NCI-H1105 (cell line): ENCODE data around the gene RPP40.
"Not testable (repeated sequence)": the region's sequence is repeated elsewhere in the genome, so short reads cannot be mapped to it uniquely, and the experiment has no call there.

Source experiments
- DNase-seq: peaks from one replicate; lab custom pipeline; 2025; lab: John Stamatoyannopoulos, UW

RPP40 gene, protein sequence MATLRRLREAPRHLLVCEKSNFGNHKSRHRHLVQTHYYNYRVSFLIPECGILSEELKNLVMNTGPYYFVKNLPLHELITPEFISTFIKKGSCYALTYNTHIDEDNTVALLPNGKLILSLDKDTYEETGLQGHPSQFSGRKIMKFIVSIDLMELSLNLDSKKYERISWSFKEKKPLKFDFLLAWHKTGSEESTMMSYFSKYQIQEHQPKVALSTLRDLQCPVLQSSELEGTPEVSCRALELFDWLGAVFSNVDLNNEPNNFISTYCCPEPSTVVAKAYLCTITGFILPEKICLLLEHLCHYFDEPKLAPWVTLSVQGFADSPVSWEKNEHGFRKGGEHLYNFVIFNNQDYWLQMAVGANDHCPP

DNA sequence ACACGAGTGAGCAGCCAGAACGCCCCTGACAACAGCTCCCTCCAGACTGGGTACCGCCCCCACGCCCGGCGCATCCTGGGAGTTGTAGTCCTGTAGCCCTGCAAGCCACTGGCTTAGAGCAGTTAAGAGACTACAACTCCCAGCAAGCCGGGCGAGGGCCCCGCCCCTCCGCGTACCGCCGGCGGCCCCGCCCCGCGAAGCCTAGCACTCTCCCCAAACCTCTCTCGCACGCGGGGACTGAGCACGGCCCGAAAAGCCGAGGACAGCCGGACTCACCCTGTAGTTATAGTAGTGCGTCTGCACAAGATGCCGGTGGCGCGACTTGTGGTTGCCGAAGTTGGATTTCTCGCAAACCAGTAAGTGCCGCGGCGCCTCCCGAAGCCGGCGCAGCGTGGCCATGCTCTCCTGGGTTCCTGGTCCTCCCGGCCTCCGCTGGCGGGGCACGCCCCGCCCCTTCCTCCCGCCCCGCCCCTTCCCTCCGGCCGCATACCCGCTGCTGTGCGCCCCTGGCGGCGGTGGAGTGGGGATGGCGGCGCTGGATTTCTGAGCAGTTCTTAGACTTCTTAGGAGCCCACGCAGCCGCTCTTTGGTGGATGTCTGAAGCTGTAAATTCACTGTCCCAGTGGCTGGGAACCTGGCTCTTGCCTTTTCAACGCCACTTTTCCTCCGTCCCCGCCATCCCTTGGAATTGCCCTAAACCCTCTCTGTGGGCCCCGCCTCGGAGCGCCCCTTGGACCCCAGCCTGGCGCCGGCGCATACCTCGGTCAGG lies at the start of gene RPP40:
Gene RPP40 (minus strand): TSS at position 434 of the 769 bp plus-strand sequence. CDS start 35 bp downstream, at position 399.
- peak; percentile 95 for DNase-seq

- DNase-seq = no peak
Observed at GRCh38 chr6:5053038-5053437, 49.2 kb upstream of the RPP40 start.

DNA sequence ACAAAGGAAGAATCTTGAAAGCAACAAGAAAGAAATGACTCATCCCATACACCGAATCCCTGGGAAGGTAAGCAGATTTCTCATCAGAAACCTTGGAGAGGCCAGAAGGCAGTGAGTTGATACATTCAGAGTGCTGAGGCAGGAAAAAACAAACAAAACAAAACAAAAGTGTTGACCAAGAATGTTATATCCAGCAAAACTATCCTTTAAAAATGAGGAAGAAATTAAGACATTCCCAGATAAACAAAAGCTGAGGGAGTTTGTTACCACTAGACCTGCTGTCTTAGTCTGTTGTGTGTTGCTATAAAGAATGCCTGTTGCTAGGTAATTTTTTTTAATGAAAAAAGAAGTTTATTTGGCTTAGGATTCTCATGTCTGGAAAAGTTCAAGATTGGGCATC lies 47.6 kb upstream of the RPP40 start:
- no peak for DNase-seq

DNA sequence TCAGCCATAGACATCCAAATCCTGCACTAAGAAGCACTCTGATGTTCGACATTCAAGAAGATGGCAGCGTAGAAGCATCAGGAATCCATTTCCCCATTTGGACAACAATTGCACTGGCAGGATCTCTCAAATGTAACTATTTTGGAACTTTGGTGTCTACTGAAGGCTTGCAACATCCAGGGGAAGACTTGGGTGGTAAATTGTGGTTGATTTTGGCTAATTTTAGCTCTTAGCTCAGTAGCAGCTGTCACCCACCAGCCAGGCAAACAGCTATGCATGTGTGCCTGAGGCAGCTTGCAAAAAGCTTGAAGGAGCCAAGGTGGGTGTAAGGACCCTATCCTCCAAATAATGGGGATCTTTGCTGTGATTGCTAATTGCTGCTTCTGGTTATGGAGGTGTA lies 46.2 kb upstream of the RPP40 start:
- no peak for DNase-seq

GRCh38 chr6:5046430-5046829 lies 42.6 kb upstream of the RPP40 start:
- DNase-seq = no peak

DNA sequence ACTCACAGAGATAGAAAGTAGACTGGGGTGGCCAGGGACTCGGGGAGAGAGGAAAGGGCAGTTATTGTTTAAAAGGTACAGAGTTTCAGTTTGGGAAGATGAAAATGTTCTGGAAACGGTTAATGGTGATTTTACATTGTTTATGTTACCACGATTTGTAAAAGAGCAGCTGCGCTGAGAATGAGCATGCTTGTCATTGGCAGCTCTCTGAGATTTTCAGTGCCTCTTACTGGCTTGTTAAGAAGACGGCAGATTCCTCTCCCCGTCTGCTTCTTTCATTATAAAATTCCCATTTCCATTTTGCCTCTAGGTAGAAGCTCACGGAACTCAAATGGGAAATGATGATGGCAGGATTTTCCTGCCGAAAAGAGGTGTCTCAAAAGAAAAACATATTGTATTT lies 41.6 kb upstream of the RPP40 start:
- DNase-seq = no peak

- no peak for DNase-seq
Observed at GRCh38 chr6:5044866-5045265, 41.0 kb upstream of the RPP40 start.

GRCh38 chr6:5042436-5042835 lies 38.6 kb upstream of the RPP40 start:
- DNase-seq = no peak

- DNase-seq = no peak
Observed at GRCh38 chr6:5041955-5042354, 38.1 kb upstream of the RPP40 start.

- DNase-seq = no peak
Observed at GRCh38 chr6:5036269-5036668, 32.4 kb upstream of the RPP40 start.

DNA sequence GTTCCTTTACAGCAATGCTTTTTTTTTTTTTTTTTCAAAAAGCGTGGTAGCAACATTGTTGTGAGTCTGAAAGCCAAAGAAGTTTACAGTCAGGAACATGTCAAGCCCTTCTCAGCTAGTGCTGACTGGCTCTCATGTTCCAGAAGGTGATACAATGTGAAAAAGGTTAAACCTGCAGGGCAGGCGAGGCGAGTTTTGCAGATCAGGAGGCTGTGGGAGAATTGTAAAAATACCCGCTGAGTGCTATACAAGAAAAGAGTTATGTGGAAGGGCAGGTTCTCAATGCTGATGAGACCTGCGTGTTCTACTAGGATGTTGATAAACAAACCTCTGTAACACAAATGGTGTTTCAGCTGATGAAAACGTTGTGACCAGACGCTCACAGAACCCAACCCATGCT lies 30.9 kb upstream of the RPP40 start:
- no peak for DNase-seq

- no peak for DNase-seq
Observed at GRCh38 chr6:5034328-5034727, 30.5 kb upstream of the RPP40 start.

DNA sequence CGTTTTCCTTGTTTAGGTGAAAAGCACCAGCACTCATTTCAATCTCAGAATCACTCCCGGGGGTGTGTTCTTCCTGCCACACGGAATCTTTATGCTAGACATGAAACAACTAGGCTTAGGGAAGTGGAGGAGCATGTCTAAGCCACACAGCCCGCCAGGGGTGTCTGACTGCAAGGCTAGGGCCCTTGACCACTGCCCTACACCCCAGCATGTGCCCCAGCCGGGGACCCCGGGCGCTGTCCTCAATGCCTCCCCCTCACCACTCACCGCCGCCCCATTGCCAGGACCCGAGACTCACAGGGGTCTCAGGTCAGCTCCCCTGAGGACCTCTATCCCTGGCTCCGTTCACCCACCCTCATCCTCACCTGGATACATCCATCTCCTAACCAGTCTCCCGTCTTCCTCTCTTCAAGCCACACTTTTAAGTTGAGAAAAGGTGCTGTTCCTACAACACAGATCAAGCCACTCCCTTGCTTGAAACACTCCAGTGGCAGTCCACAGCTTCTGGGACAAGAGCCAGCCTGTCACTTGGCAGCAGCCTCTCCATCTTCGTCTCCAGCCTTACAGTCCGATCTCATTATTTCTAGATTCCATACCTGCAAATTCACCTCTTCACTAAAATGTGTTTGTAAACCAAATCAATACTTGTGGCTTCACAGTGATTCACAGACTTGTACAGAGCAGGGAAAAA lies 29.5 kb upstream of the RPP40 start:
- not testable (repeated sequence) for DNase-seq

GRCh38 chr6:5032706-5033105 lies 28.9 kb upstream of the RPP40 start:
- not testable (repeated sequence) for DNase-seq

DNA sequence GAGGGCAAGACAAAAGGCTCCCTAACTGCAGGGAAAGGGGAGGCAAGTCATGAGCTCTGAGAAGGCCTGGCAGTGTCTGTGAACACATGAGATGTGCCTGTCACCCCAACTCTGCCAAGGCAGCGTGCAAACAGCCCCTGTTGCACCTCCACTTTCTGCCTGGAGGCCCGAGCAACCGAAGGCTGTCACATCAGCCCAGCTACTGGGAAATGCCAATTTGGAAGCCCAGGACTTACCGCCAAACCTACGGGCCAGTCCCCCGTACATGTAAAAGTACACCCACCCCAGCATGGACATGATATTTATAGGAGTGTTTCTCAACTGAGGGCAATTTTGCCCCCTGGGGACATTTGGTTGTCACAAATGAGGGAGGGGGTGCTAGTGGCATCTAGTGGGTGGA lies 27.3 kb upstream of the RPP40 start:
- no peak for DNase-seq

- DNase-seq = peak; percentile 77
Observed at GRCh38 chr6:5030596-5031136, 26.8 kb upstream of the RPP40 start.

DNA sequence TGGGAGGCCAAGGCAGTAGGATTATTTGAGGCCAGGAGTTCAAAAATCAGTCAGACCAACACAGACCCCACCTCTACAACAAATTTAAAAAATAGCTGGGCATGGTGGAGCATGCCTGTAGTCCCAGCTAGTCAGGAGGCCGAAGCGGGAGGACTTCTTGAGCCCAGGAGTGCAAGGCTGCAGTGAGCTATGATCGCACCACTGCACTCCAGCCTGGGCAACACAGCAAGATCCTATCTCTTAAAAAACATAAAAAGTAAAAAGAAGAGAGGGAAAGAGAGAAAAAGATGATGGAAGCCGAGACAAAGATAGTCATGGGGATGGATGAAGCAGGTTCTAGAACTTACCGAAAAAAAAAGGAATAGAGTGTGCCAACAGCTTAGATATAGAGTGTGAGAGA lies 25.8 kb upstream of the RPP40 start:
- DNase-seq = no peak

GRCh38 chr6:5028921-5029320 lies 25.1 kb upstream of the RPP40 start:
- DNase-seq = no peak

- no peak for DNase-seq
Observed at GRCh38 chr6:5028301-5028700, 24.5 kb upstream of the RPP40 start.

DNA sequence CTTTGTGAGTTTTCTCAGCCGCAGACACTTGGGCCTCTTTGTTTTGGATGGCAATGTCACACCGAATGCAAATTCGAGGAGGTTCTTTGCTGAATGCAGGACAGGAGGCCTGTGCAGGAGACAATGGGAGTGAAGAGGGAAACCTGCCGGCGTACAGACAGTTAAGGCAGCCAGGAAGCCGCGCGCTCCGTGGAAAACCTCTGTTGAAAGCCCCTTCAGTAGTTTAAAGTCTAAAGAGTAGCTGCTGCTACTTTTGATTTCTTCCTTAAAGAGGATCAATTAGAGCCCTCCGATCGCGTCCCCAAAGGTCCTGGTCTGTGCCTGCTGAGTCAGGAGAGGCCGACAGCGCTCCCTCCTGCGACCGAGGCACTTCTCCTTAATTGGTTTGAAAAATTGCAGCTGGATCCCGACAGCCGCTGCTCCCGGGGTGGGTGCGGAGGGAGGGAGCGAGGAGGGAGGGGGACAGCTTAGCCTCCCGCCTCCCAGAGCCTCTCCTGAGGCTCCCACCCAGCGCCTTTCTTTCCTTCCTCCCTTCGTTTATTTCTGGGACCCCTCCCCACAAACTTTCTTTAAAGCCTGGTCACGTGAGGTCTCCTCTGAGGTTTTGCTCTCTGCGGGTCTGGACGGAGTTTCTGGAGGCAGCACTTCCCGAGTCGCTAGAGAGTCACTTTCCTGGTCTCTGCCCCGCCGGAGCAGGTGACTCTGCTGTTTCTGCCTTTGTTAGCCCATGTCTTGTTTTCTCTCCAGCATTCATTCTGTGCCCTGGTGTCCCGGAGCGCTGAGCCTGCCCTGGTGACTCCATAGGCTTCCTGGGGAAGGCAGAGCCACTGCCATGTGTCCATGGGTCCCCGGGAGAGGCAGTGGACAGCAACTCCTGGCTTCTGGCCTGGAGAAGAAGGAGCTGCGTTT lies 22.3 kb upstream of the RPP40 start:
- peak; percentile 67 for DNase-seq

GRCh38 chr6:5023923-5024322 lies 20.1 kb upstream of the RPP40 start:
- DNase-seq = no peak

DNA sequence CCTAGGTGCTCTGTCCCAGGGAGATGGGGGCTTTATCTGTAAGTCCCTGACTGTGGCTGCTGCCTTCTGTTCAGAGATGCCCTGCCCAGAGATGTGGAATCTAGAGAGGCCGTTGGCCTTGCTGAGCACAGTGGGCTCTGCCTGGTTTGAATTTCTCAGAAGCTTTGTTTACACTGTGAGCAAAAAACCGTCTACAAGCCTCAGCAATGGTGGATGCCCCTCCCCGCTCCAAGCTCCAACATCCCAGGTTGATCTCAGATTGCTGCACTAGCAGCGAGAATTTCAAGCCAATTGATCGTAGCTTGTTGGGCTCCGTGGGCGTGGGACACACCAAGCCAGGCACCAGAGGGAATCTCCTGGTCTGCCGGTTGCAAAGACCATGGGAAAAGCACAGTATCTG lies 16.3 kb upstream of the RPP40 start:
- DNase-seq = no peak
